H1 (cell line): Measurements from ENCODE around the gene SLC8A1. TPM values are rescaled to one million over a fixed set of nuclear protein-coding genes. Genes with fewer than 3 reads are reported as not detected.

ENCODE experiments used
- CTCF ChIA-PET: fragments of 300-600 bp; sonication (Branson Sonifier 250); formaldehyde crosslinking; loops from one replicate; lab custom pipeline; 2021; ENCODE audit not compliant: partially characterized antibody; lab: Charles Lee
- POLR2A ChIA-PET: fragments of 300-600 bp; sonication (Branson Sonifier 250); formaldehyde crosslinking; loops from one replicate; lab custom pipeline; 2021; ENCODE audit warnings: inconsistent platforms; ENCODE audit not compliant: partially characterized antibody; lab: Charles Lee
- DNase-seq, 2 experiments: peaks; one replicate each; pipeline versions ENCODE4 v3.0.0 to v3.0.0-alpha.2; 2010 to 2022; ENCODE audit warnings: low spot score in 2 of 2, low read depth in 1 of 2, mixed read lengths in 1 of 2
- FAIRE-seq: peaks from 2 replicates; lab custom pipeline; 2011; peaks lifted over from hg19 to GRCh38; lab: Jason Lieb, UNC
- H2AFZ ChIP-seq: 2 replicates; pipeline ENCODE4 v1.8.1; 2012; ENCODE audit warnings: low read length, inconsistent platforms
- H2AK5ac ChIP-seq: 2 replicates; pipeline ENCODE4 v1.6.1; 2013; ENCODE audit warnings: low read depth, low read length
- H2BK120ac ChIP-seq: replicated peaks from 2 replicates; pipeline ENCODE3; 2013; ENCODE audit warnings: low read depth, low read length, inconsistent platforms
- H2BK12ac ChIP-seq: 2 replicates; pipeline ENCODE4 v1.6.1; 2013; ENCODE audit warnings: low read depth, low read length
- H2BK15ac ChIP-seq: 2 replicates; pipeline ENCODE4 v1.6.1; 2013; ENCODE audit warnings: low read length
- H2BK20ac ChIP-seq: 2 replicates; pipeline ENCODE4 v1.6.1; 2013; ENCODE audit warnings: low read length
- H2BK5ac ChIP-seq: 2 replicates; pipeline ENCODE4 v1.6.1; 2013; ENCODE audit warnings: low read depth, low read length
- H3K14ac ChIP-seq: 2 replicates; pipeline ENCODE4 v1.6.1; 2013; ENCODE audit warnings: inconsistent platforms; ENCODE audit not compliant: insufficient read length
- H3K18ac ChIP-seq: 2 replicates; pipeline ENCODE4 v1.6.1; 2013; ENCODE audit warnings: low read length; ENCODE audit errors: extremely low read depth
- H3K23ac ChIP-seq: 2 replicates; pipeline ENCODE4 v1.6.1; 2013; ENCODE audit warnings: inconsistent platforms; ENCODE audit not compliant: insufficient read length
- H3K23me2 ChIP-seq: 2 replicates; pipeline ENCODE4 v1.6.1; 2013; ENCODE audit warnings: low read depth, low read length
- H3K27ac ChIP-seq: 2 replicates; pipeline ENCODE4 v1.6.1; 2011; ENCODE audit warnings: low read depth, low read length, inconsistent platforms
- H3K27me3 ChIP-seq, 4 experiments: replicated peaks in 1 of 4; 1 replicate in 1 of 4; 2 replicates in 3 of 4; pipeline versions ENCODE4 v1.6.1 to v1.8.1; 2011 to 2013; ENCODE audit warnings: low read length in 3 of 4, mild to moderate bottlenecking in 3 of 4, inconsistent platforms in 2 of 4, mixed read lengths in 2 of 4, moderate library complexity in 1 of 4; ENCODE audit not compliant: control insufficient read depth in 3 of 4, insufficient read depth in 3 of 4; ENCODE audit errors: extremely low read depth in 1 of 4
- H3K36me3 ChIP-seq, 4 experiments: 2 replicates each; pipeline versions ENCODE4 v1.6.1 to v1.8.1; 2011 to 2013; ENCODE audit warnings: mild to moderate bottlenecking in 4 of 4, low read length in 3 of 4, moderate library complexity in 2 of 4, control low read depth in 1 of 4, inconsistent platforms in 1 of 4; ENCODE audit not compliant: insufficient read depth in 4 of 4, control insufficient read depth in 2 of 4
- H3K4ac ChIP-seq: replicated peaks from 2 replicates; pipeline ENCODE3; 2013; ENCODE audit warnings: low read length, low read depth, mixed read lengths, inconsistent platforms; ENCODE audit not compliant: insufficient read length
- H3K4me1 ChIP-seq, 4 experiments: replicated peaks in 1 of 4; 1 replicate in 1 of 4; 2 replicates in 3 of 4; pipeline versions ENCODE4 v1.6.1 to v1.8.1; 2011 to 2013; ENCODE audit warnings: low read length in 3 of 4, inconsistent platforms in 2 of 4, mixed read lengths in 1 of 4; ENCODE audit not compliant: insufficient read depth in 4 of 4, control insufficient read depth in 3 of 4
- H3K4me2 ChIP-seq, 2 experiments: 2 replicates each; pipeline versions ENCODE4 v1.6.1 to v1.8.1; 2011 to 2013; ENCODE audit warnings: low read depth in 2 of 2, low read length in 2 of 2, control low read depth in 1 of 2, inconsistent platforms in 1 of 2, mild to moderate bottlenecking in 1 of 2; ENCODE audit not compliant: insufficient read depth in 1 of 2
- H3K4me3 ChIP-seq, 4 experiments: fragments of 200-600, 300-600 bp in 1 of 4; sonication (generic), shearing (Covaris generic), sonication (Bioruptor Twin) in 1 of 4; 2 replicates each; pipeline versions ENCODE4 v1.5.1 to v1.8.1; 2011 to 2016; ENCODE audit warnings: low read length in 4 of 4, low read depth in 3 of 4, control low read depth in 2 of 4, inconsistent platforms in 2 of 4, mild to moderate bottlenecking in 2 of 4, mixed read lengths in 1 of 4, moderate library complexity in 1 of 4; ENCODE audit not compliant: insufficient read depth in 2 of 4; ENCODE audit errors: extremely low read depth in 1 of 4
- H3K56ac ChIP-seq: replicated peaks from 2 replicates; pipeline ENCODE3; 2013; ENCODE audit warnings: low read depth, mild to moderate bottlenecking, mixed read lengths, low read length, inconsistent platforms; ENCODE audit not compliant: insufficient read length
- H3K79me1 ChIP-seq: 2 replicates; pipeline ENCODE4 v1.6.1; 2013; ENCODE audit warnings: low read depth, low read length, control low read depth
- H3K79me2 ChIP-seq, 2 experiments: 2 replicates each; pipeline versions ENCODE4 v1.6.1 to v1.8.1; 2012 to 2013; ENCODE audit warnings: low read length in 2 of 2, mild to moderate bottlenecking in 2 of 2, inconsistent platforms in 1 of 2; ENCODE audit not compliant: insufficient read depth in 2 of 2, control insufficient read depth in 1 of 2
- H3K9ac ChIP-seq, 4 experiments: replicated peaks in 1 of 4; 1 replicate in 1 of 4; 2 replicates in 3 of 4; pipeline versions ENCODE4 v1.6.1 to v1.8.1; 2011 to 2013; ENCODE audit warnings: low read depth in 3 of 4, low read length in 3 of 4, control low read depth in 2 of 4, mild to moderate bottlenecking in 2 of 4, moderate library complexity in 2 of 4, inconsistent platforms in 1 of 4; ENCODE audit errors: extremely low read depth in 1 of 4
- H3K9me3 ChIP-seq, 2 experiments: 2 replicates each; pipeline versions ENCODE4 v1.6.1 to v1.8.1; 2012 to 2013; ENCODE audit warnings: mild to moderate bottlenecking in 2 of 2, moderate library complexity in 2 of 2, control low read depth in 1 of 2, inconsistent platforms in 1 of 2, low read depth in 1 of 2, low read length in 1 of 2, mixed read lengths in 1 of 2; ENCODE audit not compliant: insufficient read depth in 2 of 2
- H4K20me1 ChIP-seq, 2 experiments: replicated peaks in 1 of 2; 2 replicates each; pipeline versions ENCODE3 to v1.8.1; 2011 to 2013; ENCODE audit warnings: inconsistent platforms in 2 of 2, low read length in 2 of 2, mild to moderate bottlenecking in 1 of 2; ENCODE audit not compliant: insufficient read depth in 2 of 2, control insufficient read depth in 1 of 2
- H4K5ac ChIP-seq: 2 replicates; pipeline ENCODE4 v1.6.1; 2013; ENCODE audit warnings: low read length, low read depth, mixed read lengths, inconsistent platforms; ENCODE audit not compliant: insufficient read length
- H4K8ac ChIP-seq: 2 replicates; pipeline ENCODE4 v1.8.0; 2013; ENCODE audit warnings: mild to moderate bottlenecking, moderate library complexity, low read length, inconsistent platforms; ENCODE audit not compliant: insufficient read depth; ENCODE audit errors: extremely low read depth
- H4K91ac ChIP-seq: replicated peaks from 2 replicates; pipeline ENCODE3; 2013; ENCODE audit warnings: low read length, mixed read lengths, inconsistent platforms; ENCODE audit not compliant: insufficient read length
- BCL11A ChIP-seq, 2 experiments: IDR thresholded peaks; one replicate each; pipeline ENCODE4 v1.6.1; 2011; ENCODE audit warnings: low read depth in 2 of 2, low read length in 2 of 2, mild to moderate bottlenecking in 2 of 2
- CHD1 ChIP-seq: IDR thresholded peaks from 2 replicates; pipeline ENCODE4 v1.6.1; 2012; ENCODE audit warnings: low read depth, low read length, improper control_type of control experiment
- CREB1 ChIP-seq: IDR thresholded peaks from 2 replicates; pipeline ENCODE4 v1.6.1; 2012; ENCODE audit warnings: inconsistent platforms
- EZH2 ChIP-seq: fragments of 200-600 bp; sonication (generic); IDR thresholded peaks from 2 replicates; pipeline ENCODE4 v1.7.1; 2012; ENCODE audit warnings: low read depth, mild to moderate bottlenecking, moderate library complexity, low read length, inconsistent platforms; ENCODE audit not compliant: severe bottlenecking
- HDAC2 ChIP-seq, 2 experiments: fragments of 300-600 bp in 1 of 2; sonication (generic) in 1 of 2; IDR thresholded peaks; 2 replicates each; pipeline ENCODE4 v1.6.1; 2011 to 2012; ENCODE audit warnings: low read depth in 2 of 2, low read length in 2 of 2, mild to moderate bottlenecking in 2 of 2, moderate library complexity in 2 of 2, borderline replicate concordance in 1 of 2, inconsistent platforms in 1 of 2
- PHF8 ChIP-seq: fragments of 200-600 bp; sonication (generic); conservative IDR thresholded peaks from 2 replicates; pipeline ENCODE4 v1.7.1; 2012; ENCODE audit warnings: low read depth, mild to moderate bottlenecking, inconsistent platforms, low read length, moderate library complexity
- POU5F1 ChIP-seq: IDR thresholded peaks from 2 replicates; pipeline ENCODE4 v1.6.1; 2011; ENCODE audit warnings: low read depth, mild to moderate bottlenecking, low read length, moderate library complexity
- SP1 ChIP-seq: IDR thresholded peaks from 2 replicates; pipeline ENCODE4 v1.6.1; 2011; ENCODE audit warnings: low read depth, low read length
- ZNF274 ChIP-seq: IDR thresholded peaks from 2 replicates; pipeline ENCODE4 v1.7.0; 2012; ENCODE audit warnings: low read length, borderline replicate concordance; ENCODE audit errors: extremely low read depth
- WGBS, 2 experiments: shearing (Covaris generic) in 1 of 2; methylation state at CpG; one replicate each; pipeline versions ENCODE4 v1.1.6 to v1.1.7; 2013 to 2015; ENCODE audit warnings: low lambda C conversion rate in 2 of 2, mixed read lengths in 2 of 2, inconsistent platforms in 1 of 2, low coverage in 1 of 2, missing lambda C conversion rate in 1 of 2; ENCODE audit not compliant: insufficient replicate concordance in 2 of 2, insufficient coverage in 1 of 2, insufficient read length in 1 of 2; ENCODE audit errors: extremely low coverage in 1 of 2, missing lambda C conversion rate in 1 of 2; 5-methylcytosine and 5-hydroxymethylcytosine counted together
- polyA plus RNA-seq, 7 experiments: library from polyadenylated mRNA; depleted of rRNA in 3 of 7; stranded (reverse) in 5 of 7; unstranded in 2 of 7; fragments of >200 nt in 5 of 7; fragments of 200-250 nt in 2 of 7; gene quantifications; 1 replicate in 5 of 7; 2 replicates in 1 of 7; 4 replicates in 1 of 7; pipeline versions ENCODE4 v1.2.1 to v1.2.3, GENCODE V29; 2011 to 2013; ENCODE audit warnings: missing spikeins in 2 of 7, mixed read lengths in 2 of 7
- total RNA-seq: library from RNA; stranded (reverse); fragmentation: NEBNext Ultra II Directional; extraction: Animal tissue kit (Norgen Biotek cat#: 25700); gene quantifications from 2 replicates; pipeline ENCODE4 v1.2.1, GENCODE V29; 2021
- TF ChIP-seq, protein P1 (sequence below): IDR thresholded peaks from 2 replicates; pipeline ENCODE4 v1.6.1; 2012; ENCODE audit warnings: inconsistent platforms
- TF ChIP-seq, protein P2 (sequence below), 3 experiments: IDR thresholded peaks; 1 replicate in 2 of 3; 2 replicates in 1 of 3; pipeline versions ENCODE4 v1.5.1 to v1.6.1; 2011; ENCODE audit warnings: low read length in 3 of 3, mild to moderate bottlenecking in 3 of 3, inconsistent platforms in 2 of 3, low read depth in 1 of 3, moderate library complexity in 1 of 3; ENCODE audit not compliant: insufficient read depth in 1 of 3; ENCODE audit errors: control extremely low read depth in 1 of 3

The SLC8A1 gene
- total and polyA plus RNA-seq, 2 of the 8 experiments (the other 6 are each of a cell fraction or from before 2014, with no cell fraction given), result 0.68 to 3.6 TPM

DNA sequence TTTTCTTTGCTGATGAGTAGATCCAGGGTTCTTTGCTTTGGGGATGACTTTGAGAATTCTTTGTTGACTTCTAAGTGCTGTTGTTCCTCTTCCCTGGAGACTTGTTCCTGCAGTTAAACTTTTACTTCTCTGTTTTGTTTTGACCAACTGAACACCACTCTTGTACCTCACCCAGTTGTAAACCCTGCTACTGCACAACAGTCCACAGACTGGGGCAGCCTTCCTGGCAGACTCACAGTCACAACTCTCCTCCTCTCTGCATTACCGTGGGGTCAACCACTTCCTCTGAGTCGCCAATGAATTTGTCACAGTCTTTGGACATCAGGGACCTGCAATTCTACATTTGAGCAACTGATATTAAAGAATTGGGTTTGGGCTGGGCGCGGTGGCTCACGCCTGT is 3.8 kb upstream of the SLC8A1 start:
- Histone ChIP-seq H3K23ac (no peak overlapping the region), H3K79me1 (no peaks in the 10 kb centered on the region), H4K20me1 (no peaks in the 10 kb centered on the region), H3K36me3 (no peaks in the 10 kb centered on the region), H2AFZ (no peak overlapping the region), H3K14ac (no peak overlapping the region), H3K79me2 (no peaks in the 10 kb centered on the region), H2AK5ac (no peak overlapping the region), H3K56ac (no peak overlapping the region), H2BK20ac (no peak overlapping the region), H3K27me3 (peaks cover 5 to 27% (median 19%) of the 10 kb centered on the region in 4 experiments; a peak in 6 of 7 replicates), H3K23me2 (peaks cover 9% of the 10 kb centered on the region), H3K4me2 (no peak overlapping the region), H3K9ac (no peak overlapping the region), H3K9me3 (no peaks in the 10 kb centered on the region), H2BK5ac (no peak overlapping the region), H3K18ac (no peak overlapping the region), H2BK120ac (no peak overlapping the region), H2BK12ac (no peak overlapping the region), H3K4me3 (no peak overlapping the region), H3K4me1 (peaks cover 3 to 7% (median 4%) of the 10 kb centered on the region in 4 experiments; a peak in 6 of 7 replicates), H4K8ac (no peak overlapping the region), H3K4ac (no peak overlapping the region), H4K91ac (no peak overlapping the region), H4K5ac (no peak overlapping the region), H3K27ac (no peak overlapping the region), H2BK15ac (no peak overlapping the region)
- DNase-seq (no peak), FAIRE-seq (no peak)
- 95% methylated on average over 5 of the region's 5 CpGs; no CpG with 5 or more reads in 1 of the 2 experiments for WGBS, 2 experiments
- POLR2A ChIA-PET, result no interaction called here
- CTCF ChIA-PET, result no interaction called here
- no peak for TF ChIP-seq HDAC2 (IDR thresholded peaks at IDR 0.05; ENCODE audit: borderline replicate concordance in 1 of 2, low read depth in 2 of 2, low read length in 2 of 2)
- no peak for TF ChIP-seq POU5F1
- no peak for TF ChIP-seq ZNF274
- no peak for TF ChIP-seq CREB1
- no peak for TF ChIP-seq SP1
- TF ChIP-seq BCL11A (IDR thresholded peaks at IDR 0.05; ENCODE audit: low read depth in 2 of 2, low read length in 2 of 2), result no peak
- no peak for TF ChIP-seq EZH2
- TF ChIP-seq, protein P1, sequence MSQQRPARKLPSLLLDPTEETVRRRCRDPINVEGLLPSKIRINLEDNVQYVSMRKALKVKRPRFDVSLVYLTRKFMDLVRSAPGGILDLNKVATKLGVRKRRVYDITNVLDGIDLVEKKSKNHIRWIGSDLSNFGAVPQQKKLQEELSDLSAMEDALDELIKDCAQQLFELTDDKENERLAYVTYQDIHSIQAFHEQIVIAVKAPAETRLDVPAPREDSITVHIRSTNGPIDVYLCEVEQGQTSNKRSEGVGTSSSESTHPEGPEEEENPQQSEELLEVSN, result no peak
- TF ChIP-seq PHF8, result no peak
- TF ChIP-seq CHD1, result no peak
- TF ChIP-seq, protein P2, sequence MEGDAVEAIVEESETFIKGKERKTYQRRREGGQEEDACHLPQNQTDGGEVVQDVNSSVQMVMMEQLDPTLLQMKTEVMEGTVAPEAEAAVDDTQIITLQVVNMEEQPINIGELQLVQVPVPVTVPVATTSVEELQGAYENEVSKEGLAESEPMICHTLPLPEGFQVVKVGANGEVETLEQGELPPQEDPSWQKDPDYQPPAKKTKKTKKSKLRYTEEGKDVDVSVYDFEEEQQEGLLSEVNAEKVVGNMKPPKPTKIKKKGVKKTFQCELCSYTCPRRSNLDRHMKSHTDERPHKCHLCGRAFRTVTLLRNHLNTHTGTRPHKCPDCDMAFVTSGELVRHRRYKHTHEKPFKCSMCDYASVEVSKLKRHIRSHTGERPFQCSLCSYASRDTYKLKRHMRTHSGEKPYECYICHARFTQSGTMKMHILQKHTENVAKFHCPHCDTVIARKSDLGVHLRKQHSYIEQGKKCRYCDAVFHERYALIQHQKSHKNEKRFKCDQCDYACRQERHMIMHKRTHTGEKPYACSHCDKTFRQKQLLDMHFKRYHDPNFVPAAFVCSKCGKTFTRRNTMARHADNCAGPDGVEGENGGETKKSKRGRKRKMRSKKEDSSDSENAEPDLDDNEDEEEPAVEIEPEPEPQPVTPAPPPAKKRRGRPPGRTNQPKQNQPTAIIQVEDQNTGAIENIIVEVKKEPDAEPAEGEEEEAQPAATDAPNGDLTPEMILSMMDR (IDR thresholded peaks at IDR 0.05; ENCODE audit: control extremely low read depth in 1 of 3, insufficient read depth in 1 of 3, low read depth in 1 of 3, low read length in 3 of 3), result no peak
